CD4-positive, alpha-beta T cell treated with Interleukin-15 for 4 hours (primary cell): ENCODE measurements around the gene PPDPF.
"Not testable (repeated sequence)": the region's sequence is repeated elsewhere in the genome, so short reads cannot be mapped to it uniquely, and the experiment has no call there.

Source experiments
- DNase-seq: peaks from one replicate; pipeline ENCODE4 v3.0.0-alpha.2; 2020; ENCODE audit warnings: low spot score

Gene PPDPF

DNA sequence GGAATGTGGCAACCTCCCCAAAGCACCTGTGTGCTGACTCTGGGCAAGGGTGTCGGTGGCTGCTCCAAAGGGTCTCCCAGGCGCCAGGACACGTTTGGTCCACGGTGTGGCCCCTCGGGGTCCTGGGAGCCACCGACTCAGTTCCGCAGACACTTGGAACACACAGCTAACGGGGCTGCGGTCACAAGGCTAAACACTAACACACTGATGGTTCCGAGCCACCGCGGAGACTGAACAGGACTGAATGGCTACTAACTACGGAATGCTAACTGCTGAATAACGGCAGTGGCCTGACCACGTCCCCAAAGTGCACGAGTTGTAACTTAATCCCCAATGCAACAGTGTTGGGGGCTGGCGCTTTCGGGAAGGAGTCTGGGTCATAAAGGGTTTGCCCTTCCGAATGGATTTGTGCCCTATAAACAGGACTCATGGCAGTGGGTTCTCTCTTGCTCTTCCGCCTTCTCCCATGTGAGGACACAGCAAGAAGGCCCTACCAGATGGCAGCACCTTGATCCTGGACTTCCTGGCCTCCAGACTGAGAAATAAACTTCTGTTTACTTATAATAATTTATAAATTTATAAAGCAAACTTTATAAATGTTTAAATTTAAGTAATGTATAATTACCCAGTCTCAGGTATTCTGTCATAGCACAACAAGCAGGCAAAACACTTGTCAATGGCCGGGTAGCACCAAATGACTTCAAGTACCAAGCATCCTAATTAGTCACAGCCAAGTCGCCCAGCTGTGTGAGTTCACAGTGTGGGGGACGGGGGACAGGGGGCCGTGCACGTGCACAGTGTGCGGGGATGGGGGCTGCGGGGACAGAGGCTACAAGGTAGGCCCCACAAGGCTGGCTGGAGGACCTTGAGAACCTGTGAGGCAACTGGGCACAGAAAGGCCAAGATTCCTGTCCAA lies 19.4 kb upstream of the PPDPF start:
- DNase-seq: no peak

DNA sequence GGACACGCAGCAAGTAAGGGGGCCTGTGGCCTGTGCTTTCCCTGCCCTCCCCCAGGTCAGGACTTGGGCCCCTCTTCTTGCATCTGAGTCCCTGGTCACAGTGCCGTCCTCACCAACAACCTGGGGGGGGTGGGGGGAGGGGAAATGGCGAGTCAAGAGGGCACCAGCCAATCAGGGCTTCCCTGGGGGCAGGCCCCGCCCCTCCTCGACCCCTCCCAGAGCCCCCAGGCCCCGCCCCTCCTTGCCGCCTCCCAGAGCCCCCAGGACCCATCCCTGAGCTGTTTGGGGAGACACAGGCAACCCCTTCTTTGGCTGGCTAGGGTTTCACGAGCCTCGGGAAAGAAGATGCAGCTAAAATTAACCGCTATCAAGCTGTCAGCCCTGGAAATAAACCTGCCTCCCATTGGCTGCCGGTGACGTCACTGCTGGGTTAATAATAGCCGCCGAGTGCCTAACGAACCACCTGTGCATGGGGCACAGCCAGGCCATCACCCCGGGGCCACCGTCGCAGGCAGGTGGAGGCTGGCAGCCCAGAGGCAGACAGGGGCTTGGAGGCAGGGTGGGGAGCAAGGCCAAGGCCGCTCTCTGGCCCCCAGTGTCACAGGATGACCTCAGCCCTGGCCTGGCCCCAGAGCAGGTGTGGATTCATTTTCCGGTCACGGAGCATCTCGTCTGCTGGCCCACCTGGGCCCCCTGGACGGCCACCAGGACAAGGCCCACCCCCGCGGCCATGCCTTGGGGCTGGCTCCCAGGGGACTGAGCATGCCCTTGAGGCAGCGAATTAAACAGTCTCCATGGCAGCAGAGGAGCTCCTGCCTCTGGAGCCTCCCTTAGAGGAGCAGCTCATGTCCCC lies 18.5 kb upstream of the PPDPF start:
- no peak for DNase-seq

DNA sequence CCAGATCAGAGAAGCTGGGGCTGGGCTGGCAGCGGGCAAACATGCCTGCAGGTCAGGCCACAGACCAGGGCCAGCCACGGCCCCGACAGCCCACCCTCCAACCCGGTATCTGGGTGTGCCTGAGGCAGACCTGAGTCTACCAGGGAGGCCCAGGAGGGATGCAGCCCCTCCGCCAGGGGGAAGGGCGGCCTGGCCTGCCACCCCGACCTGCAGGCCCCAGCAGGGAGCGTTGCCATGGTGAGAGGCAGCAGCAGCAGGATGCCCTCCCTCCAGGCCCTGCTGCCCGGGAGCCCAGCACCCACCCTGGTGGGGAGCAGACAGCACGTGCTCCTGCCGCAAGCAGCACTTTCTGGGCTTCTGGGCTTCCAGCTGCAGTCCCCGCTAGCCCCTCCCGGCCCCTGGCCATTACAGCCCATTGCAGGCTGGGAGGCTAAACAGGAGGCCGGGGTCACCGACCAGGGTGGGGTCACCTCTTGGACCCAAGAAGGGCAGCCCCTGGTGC lies 17.8 kb upstream of the PPDPF start:
- DNase-seq: no peak

DNA sequence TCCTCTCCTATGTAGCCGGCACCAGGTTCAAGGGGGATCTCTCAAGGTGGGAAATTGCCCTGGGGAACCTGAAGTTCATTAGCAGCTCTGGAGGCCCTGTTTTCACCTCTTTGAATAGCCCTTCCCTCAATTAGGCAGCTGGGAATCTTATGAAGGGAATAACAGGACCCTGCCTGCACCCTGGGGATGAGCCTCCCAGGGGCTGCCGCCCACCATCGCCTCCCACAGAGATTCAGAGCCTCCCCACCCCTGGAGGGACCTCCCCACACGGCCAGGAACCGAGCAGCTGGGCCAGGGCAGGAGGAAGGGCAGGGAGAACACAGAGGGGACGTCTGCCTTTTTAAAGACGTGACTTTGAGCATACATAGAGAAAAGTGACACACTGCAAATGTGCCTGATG lies 17.0 kb upstream of the PPDPF start:
- DNase-seq: no peak

DNA sequence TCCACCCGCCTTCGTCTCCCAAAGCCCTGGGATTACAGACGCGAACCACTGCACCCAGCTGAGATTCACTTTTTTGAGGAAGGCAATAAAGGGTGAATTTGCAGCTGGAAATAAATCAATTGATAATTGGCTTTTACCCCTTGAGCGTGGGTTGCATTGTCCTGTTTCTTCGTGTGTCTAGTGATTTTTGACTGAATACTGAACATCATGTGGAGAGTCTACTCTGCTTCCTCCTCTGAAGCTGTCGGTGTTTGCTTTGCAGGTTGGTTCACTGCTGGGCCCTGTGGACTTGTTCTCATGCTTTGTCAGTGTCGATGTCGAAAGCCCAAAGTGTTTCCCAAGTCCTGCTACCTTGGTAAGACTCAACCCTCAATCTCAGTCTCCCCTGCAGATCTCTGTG lies 15.9 kb upstream of the PPDPF start:
- no peak for DNase-seq

DNA sequence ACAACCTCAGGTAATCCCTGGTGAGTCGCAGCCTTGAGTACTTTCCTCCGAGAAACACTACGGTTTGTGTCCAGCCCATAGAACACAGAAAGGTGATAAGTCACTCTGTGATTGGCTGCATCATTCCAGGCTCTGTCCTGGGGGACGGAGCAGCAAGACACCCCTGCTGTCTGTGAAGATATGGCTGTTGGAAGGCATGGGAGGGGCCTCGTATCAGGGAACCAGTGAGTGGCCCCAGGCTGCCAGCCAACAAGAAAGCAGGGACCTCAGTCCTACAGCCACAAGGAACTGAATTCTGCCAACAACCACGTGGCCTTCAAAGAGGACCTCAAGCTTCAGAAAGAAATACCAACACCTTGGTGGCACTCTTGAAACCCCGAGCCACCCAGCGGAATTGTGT lies 15.3 kb upstream of the PPDPF start:
- no peak for DNase-seq

DNA sequence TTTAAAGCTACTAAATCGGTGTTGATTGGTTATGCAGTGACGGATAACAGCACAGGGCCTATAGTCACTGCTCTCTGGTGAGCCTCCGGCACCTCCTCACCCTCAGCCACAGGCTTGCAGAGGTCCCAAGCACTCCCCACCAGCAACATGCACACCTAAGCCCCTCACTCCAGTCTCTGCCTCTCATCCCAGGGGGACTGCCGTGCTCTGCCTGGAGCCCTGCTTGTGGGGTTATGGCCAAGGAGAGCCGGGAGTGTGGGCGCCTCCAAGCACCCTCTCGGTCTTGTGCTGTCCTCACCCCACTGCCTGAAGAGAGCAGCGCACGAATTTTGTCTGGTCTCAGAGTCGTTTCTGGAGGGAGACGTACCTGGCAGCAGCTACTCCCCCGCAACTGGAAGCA lies 14.8 kb upstream of the PPDPF start:
- DNase-seq: no peak

DNA sequence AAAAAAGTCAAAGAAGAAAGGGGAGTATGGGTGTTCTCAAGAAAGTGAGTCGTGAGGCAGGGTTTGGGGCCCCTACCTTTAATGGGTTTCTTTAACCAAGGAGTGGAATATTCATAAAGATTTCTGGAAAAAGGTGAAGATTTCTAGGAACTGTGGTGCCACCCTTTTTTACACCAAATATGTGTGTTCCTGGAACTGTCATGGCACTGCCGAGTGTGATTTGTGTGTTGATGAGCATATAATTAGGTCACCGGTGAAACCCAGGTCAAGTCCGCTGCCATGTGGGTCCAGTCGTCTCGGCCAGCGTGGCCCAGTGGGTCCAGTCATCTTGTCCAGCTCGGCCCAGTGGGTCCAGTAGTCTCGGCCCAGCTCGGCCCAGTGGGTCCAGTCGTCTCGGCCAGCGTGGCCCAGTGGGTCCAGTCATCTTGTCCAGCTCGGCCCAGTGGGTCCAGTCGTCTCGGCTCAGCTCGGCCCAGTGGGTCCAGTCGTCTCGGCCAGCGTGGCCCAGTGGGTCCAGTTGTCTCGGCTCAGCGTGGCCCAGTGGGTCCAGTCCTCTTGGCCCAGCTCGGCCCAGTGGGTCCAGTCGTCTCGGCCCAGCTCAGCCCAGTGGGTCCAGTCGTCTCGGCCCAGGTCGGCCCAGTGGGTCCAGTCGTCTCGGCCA lies 13.4 kb upstream of the PPDPF start:
- DNase-seq: no peak

DNA sequence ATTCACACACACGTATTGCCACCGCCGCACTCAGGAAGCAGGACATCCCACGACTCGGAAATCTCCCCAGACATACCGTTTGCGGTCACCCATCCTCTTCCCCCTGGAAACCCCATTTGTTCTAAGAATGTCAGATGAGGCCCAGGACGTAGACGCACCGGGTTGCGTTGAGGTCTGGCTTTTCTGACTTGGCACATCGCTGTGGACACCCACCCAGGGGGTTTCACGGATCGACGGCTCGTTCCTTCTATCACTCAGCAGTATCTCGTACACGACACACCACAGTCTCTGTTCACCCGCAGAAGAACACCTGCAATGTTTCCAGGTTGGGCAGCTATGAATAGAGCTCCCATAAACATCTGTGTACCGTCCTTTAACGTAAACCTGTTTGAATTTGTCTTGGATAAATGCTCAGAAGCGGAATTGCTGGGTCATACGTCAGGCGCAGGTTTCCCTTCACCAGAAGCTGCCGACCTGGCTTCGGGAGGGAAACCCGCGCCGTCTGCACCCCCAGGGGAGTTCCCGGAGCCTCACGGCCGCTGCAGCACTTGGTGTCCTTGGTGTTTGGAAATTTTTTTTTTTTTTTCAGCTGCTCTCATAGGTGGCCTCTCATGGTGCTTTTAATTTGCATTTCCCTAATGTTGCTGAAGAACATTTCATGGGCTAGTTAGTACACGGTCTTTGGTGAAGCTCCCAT lies 12.3 kb upstream of the PPDPF start:
- no peak for DNase-seq

DNA sequence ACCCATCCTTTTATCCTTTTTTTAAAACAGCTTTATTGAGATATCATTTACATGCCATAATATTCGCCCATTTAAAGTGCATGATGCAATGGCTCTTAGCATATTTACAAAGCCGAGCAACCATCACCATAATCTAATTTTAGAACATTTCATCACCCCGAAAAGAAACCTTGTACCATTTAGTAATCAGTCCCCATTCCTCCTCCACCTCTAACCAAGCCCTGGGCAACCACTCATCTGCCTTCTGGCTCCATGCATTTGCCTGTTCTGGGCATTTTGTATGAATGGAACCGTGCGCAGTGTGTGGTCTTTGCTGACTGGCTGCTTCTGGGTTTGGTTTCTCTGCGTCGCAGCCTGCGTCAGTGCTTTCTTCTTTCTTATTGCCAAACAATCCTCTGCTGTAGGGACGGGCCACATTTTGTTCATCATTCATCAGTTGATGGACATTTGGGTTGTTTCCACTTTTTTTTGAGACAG lies 11.4 kb upstream of the PPDPF start:
- no peak for DNase-seq

DNA sequence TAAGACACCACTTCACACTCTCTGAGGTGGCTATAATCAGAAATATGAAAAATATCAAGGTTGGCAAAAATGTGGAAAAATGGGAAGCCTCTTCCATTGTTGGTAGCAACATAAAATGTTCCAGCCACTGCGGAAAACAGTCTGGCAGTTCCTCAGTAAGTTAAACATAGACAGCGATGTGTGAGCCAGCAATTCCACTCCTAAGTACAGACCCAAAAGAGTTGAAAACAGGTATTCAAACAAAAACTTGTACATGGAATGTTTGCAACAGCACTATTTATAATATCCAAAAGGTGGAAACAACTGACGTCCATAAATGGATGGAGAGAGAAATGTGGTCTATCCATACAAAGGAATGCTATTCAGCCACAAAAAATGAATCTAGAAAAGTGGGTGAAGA lies 7.4 kb upstream of the PPDPF start:
- DNase-seq: no peak

DNA sequence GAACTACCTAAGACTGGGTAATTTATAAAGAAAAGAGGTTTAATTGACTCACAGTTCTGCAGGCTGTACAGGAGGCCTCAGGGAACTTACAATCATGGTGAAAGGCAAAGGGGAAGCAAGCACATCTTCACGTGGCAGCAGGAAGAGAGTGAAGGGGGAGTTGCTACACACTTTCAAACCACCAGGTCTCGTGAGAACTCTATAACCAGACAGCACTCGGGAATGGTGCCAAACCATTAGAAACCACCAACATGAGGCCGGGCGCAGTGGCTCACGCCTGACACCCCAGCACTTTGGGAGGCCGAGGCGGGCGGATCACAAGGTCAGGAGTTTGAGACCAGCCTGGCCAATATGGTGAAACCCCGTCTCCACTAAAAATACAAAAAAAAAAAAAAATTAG lies 6.0 kb upstream of the PPDPF start:
- not testable (repeated sequence) for DNase-seq

DNA sequence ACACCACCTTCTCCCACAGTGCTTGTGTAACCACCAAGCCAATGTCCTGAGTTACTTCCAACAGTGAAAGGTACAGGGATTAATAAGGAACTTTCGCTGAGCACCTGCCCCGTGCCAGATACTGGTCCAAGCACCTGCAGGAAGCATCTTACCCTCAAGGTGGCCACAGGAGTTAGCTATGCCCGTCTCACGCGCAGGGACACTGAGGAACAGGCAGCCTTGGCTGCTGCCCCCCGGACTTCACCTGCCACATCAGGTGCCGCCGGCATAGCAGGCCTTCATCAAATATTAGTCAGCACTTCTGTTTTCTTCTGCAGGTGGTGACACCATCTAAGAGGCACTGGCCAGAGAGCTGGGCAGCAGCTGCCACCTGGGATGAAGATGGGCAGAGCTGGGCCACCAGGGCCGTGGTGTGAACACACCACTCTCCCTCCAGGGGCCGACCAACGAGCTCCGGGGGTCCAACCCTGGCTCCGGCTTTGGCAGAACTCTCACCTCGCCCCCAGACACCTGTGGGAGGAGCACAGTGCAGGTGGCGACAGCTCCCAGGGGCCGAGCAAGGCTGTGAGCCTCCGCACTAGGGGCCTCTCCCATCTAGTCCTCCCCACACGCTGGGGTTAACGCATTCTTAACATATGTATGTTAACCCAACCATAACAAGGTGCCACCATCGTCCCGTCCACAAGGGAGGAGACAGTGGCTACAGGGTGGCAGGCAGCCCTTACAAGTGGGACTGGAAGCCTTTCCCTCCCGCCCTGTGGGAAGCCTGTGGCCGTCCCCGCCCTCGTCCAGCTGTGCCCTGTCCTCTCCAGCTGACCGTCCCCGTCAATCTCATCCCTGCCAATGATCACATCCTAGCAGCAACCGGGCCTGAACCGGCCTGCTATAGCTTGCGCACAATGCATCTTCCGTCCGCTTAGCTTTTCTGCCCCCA lies 2.9 kb upstream of the PPDPF start:
- DNase-seq: no peak

DNA sequence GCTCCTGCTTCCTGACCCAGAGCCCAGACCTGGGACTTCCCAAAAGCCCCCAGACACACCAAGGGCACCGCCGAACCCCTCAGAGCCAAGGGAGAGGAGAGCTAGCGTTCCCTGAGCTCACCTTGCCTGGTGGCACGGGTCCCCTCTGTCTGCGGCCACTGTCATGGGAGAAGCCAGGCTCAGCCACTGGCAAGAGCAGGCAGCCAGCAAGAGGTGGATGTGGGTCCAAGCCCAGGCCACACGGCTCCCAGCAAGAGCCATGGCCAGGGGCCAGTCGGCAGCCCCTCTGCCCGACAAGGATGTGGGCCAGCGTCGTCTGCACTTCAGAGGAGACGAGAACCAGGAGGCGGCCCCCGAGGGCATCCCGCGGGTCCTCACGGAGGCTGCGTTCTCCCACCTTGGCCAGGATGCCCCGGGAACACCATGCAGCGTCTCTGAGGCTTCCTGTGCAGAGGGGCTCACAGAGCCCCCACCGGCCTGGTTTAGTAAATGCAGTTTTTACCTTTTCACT lies 2.2 kb upstream of the PPDPF start:
- DNase-seq: no peak

DNA sequence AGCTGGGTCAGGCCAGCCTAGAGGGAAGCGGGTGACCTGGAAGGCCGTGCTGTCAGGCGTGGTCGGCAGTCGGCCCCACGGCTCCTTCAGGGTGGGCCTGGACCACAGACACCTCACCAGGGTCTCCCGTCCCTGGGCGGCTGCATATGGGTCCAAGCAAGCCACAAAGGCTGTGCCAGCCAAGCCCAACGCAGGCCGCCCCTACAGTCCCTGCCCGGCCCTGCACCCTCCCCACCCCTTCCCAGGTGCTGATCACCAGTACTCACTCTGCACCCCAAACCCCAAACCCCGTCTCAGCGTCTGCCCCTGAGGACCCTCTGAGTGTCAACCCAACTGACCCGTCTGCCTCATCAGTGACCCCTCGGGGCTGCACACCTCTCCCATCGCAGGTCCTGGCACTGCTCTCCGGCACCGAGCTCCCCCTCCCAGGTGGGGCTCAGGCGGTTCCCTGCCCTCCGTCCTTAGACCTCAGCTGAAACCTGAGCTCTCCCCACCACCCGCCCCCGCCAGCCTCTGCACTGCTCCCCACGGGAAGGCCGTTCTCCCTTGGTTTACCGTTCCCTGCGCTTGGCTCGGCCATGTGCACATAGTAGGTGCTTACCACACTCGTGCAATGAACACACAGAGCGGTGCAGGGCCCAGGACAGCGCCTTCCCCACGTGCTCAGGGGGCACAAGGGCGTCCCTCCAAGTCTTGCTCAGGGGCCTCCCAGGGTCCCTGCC lies 1.5 kb upstream of the PPDPF start:
- DNase-seq: no peak

- peak; percentile 62 for DNase-seq
Measured at GRCh38 chr20:63519668-63520503, 679 bp upstream of the PPDPF start.

DNA sequence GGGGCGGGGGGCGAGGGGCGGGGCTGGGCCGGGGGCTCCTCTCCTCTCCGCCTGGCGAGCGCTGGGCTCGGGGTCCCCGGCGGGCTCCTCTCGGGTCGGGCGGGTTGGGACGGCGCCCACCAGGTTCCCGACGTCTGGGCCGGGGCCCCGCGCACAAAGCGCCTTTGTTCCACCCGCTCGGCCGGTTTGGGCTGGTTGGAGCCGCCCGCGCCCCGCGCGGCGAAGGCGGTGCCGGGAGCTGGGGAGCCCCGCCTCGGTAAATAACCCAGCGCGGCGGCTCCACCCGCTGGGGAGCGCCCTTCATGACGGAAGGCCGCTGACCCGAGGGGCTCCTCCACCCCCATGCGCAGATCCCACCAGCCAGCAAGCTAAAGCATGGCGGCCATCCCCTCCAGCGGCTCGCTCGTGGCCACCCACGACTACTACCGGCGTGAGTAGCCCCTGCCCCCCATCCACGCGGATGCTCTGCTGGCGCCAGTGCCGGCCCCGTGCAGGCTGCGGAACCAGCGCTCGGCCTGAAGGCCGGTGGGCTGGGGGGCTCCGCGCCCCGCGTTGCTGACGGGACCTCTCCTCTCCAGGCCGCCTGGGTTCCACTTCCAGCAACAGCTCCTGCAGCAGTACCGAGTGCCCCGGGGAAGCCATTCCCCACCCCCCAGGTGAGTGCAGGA lies 503 bp downstream of the PPDPF start:
- peak; percentile 65 for DNase-seq

DNA sequence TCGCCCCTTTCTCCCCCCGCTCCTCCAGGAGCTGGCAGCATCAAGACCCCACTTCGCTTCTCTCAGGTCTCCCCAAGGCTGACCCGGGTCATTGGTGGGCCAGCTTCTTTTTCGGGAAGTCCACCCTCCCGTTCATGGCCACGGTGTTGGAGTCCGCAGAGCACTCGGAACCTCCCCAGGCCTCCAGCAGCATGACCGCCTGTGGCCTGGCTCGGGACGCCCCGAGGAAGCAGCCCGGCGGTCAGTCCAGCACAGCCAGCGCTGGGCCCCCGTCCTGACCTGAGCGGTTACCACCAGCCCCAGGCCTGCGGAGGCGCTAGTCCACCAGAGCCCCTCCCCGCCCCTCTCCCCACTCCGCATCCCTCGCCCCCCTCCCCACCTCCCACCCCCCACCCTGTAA lies 1.0 kb downstream of the PPDPF start:
- DNase-seq: no peak
